Natural killer cell (primary cell): ENCODE data around the gene KCNA3. TPM values are rescaled to one million over a fixed set of nuclear protein-coding genes. Genes with fewer than 3 reads are reported as not detected.

ENCODE experiments used
- ATAC-seq, 3 donors: fragments of 150-1000 bp in 2 of 3; fragments of 200-7000 bp in 1 of 3; cut with Tn5 transposase; 1 replicate in 1 of 3; 2 replicates in 2 of 3; pipeline ENCODE4 v1.10.0; 2021; ENCODE audit warnings: mild to moderate bottlenecking in 2 of 3, moderate library complexity in 2 of 3
- DNase-seq, 2 donors: peaks; one replicate each; pipeline versions ENCODE4 v3.0.0 to v3.0.0-alpha.2; 2013 to 2021; ENCODE audit warnings: mixed read lengths in 1 of 2
- H3K27ac ChIP-seq: one replicate; pipeline ENCODE4 v1.5.1; 2013; ENCODE audit warnings: mild to moderate bottlenecking, low read length
- H3K27me3 ChIP-seq: one replicate; pipeline ENCODE4 v1.6.1; 2013; ENCODE audit warnings: low read length; ENCODE audit not compliant: control insufficient read depth, insufficient read depth
- H3K36me3 ChIP-seq: one replicate; pipeline ENCODE4 v1.6.1; 2013; ENCODE audit warnings: low read length; ENCODE audit not compliant: control insufficient read depth, insufficient read depth
- H3K4me1 ChIP-seq: one replicate; pipeline ENCODE4 v1.6.1; 2013; ENCODE audit warnings: low read length; ENCODE audit not compliant: control insufficient read depth, insufficient read depth
- H3K4me3 ChIP-seq: one replicate; pipeline ENCODE4 v1.5.1; 2013; ENCODE audit warnings: low read length
- H3K9me3 ChIP-seq: one replicate; pipeline ENCODE4 v1.6.1; 2013; ENCODE audit warnings: low read length; ENCODE audit not compliant: control insufficient read depth, insufficient read depth
- H3K27ac Mint-ChIP-seq, 2 donors: one replicate each; pipeline ENCODE4 v1.8.0; 2022; ENCODE audit warnings: mild to moderate bottlenecking in 2 of 2, mixed read lengths in 2 of 2, moderate library complexity in 1 of 2
- H3K27me3 Mint-ChIP-seq, 2 donors: one replicate each; pipeline ENCODE4 v1.8.0; 2022; ENCODE audit warnings: low read depth in 2 of 2, mixed read lengths in 2 of 2
- H3K36me3 Mint-ChIP-seq: one replicate; pipeline ENCODE4 v1.8.0; 2022; ENCODE audit warnings: mixed read lengths
- H3K4me1 Mint-ChIP-seq, 2 donors: one replicate each; pipeline ENCODE4 v1.8.0; 2022; ENCODE audit warnings: mixed read lengths in 2 of 2
- H3K4me3 Mint-ChIP-seq: one replicate; pipeline ENCODE4 v1.8.0; 2022; ENCODE audit warnings: mild to moderate bottlenecking, moderate library complexity, mixed read lengths
- H3K9me3 Mint-ChIP-seq, 2 donors: one replicate each; pipeline ENCODE4 v1.8.0; 2022; ENCODE audit warnings: mixed read lengths in 2 of 2
- CTCF ChIP-seq: fragments of 200-600 bp; IDR thresholded peaks from one replicate; pipeline ENCODE4 v1.8.0; 2022; ENCODE audit warnings: antibody characterized with exemption
- WGBS: methylation state at CpG from one replicate; pipeline ENCODE4 v1.1.7; 2013; ENCODE audit warnings: missing lambda C conversion rate; ENCODE audit not compliant: insufficient coverage; 5-methylcytosine and 5-hydroxymethylcytosine counted together
- intact Hi-C: fragments of 100-400 bp; cut with micrococcal nuclease; formaldehyde crosslinking; loops from one replicate; pipeline ENCODE4 v1.14.2; 2022
- total RNA-seq, 4 donors: library from RNA; stranded (reverse); fragments of 120-200 nt in 1 of 4; gene quantifications; one replicate each; pipeline versions ENCODE4 v1.2.3 to v1.2.4, GENCODE V29; 2013 to 2022

KCNA3 gene
- total RNA-seq, 3 donors from 2014 or later (not counting 1 experiment from before 2014, with no cell fraction given) = 19.7 to 36.2 (median 30.3) TPM

GRCh38 chr1:110718452-110718851 is 43.7 kb upstream of the KCNA3 start:
- Histone ChIP-seq H3K36me3 (no peaks in the 10 kb centered on the region), H3K27ac (no peak overlapping the region), H3K4me1 (no peaks in the 10 kb centered on the region), H3K9me3 (no peaks in the 10 kb centered on the region), H3K27me3 (no peaks in the 10 kb centered on the region), H3K4me3 (no peak overlapping the region)
- Mint-ChIP-seq H3K4me3 (no peak overlapping the region), H3K4me1 (no peaks in the 10 kb centered on the region), H3K9me3 (no peaks in the 10 kb centered on the region), H3K36me3 (no peaks in the 10 kb centered on the region), H3K27me3 (peaks cover 17 to 23% of the 10 kb centered on the region in 2 donors), H3K27ac (no peak overlapping the region)
- TF ChIP-seq CTCF = no peak
- intact Hi-C loops = no loop called here
- 67% methylated on average over 6 of the region's 6 CpGs for WGBS
- ATAC-seq (no peak), DNase-seq (no peak)

- Histone ChIP-seq H3K4me1 (no peaks in the 10 kb centered on the region), H3K4me3 (no peak overlapping the region), H3K27me3 (no peaks in the 10 kb centered on the region), H3K27ac (no peak overlapping the region), H3K36me3 (no peaks in the 10 kb centered on the region), H3K9me3 (no peaks in the 10 kb centered on the region)
- Mint-ChIP-seq H3K27ac (no peak overlapping the region), H3K4me3 (no peak overlapping the region), H3K27me3 (peaks cover 17 to 23% of the 10 kb centered on the region in 2 donors), H3K36me3 (no peaks in the 10 kb centered on the region), H3K9me3 (no peaks in the 10 kb centered on the region), H3K4me1 (peaks cover 4 to 9% of the 10 kb centered on the region in 2 donors)
- TF ChIP-seq CTCF = no peak
- ATAC-seq = no peak
- 75% methylated on average over 5 of the region's 6 CpGs for WGBS
- DNase-seq = no peak
- intact Hi-C loops = no loop called here
Measured at GRCh38 chr1:110717179-110717578, 42.4 kb upstream of the KCNA3 start.

GRCh38 chr1:110714374-110714995 is 39.7 kb upstream of the KCNA3 start:
- TF ChIP-seq CTCF = no peak
- Mint-ChIP-seq H3K27me3 (peaks cover 14 to 23% of the 10 kb centered on the region in 2 donors), H3K9me3 (no peaks in the 10 kb centered on the region), H3K27ac (no peak overlapping the region), H3K4me1 (peaks cover 15 to 19% of the 10 kb centered on the region in 2 donors), H3K4me3 (no peak overlapping the region), H3K36me3 (no peaks in the 10 kb centered on the region)
- ATAC-seq (no peak), DNase-seq (no peak)
- H3K4me3 ChIP-seq = no peak overlapping the region
- 64% methylated on average over 3 of the region's 3 CpGs for WGBS
- H3K4me1 ChIP-seq = no peaks in the 10 kb centered on the region
- H3K27ac ChIP-seq = no peak overlapping the region
- H3K9me3 ChIP-seq = no peaks in the 10 kb centered on the region
- intact Hi-C loops = no loop called here
- no peaks in the 10 kb centered on the region for H3K36me3 ChIP-seq
- no peaks in the 10 kb centered on the region for H3K27me3 ChIP-seq

DNA sequence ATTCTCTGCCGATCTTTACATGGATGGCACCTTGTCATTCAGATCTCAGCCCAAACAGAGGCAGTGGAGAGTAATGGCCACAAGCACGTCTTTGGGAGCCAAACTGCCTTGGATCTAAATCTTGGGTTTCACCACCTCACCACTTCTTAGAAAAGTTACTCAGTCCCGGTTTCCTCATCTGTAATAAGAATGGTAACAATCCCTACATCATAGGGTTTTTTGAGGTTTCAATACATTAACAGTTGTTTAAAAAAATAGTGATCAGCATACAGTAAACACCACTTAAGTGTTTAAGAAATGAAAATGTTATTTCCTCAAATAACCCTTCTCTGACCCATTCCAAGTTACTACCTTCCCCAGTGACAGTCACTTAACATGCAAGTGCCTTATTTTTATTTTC is 38.5 kb upstream of the KCNA3 start:
- H3K36me3 ChIP-seq = no peaks in the 10 kb centered on the region
- 79% methylated on average over 2 of the region's 3 CpGs for WGBS
- DNase-seq (no peak), ATAC-seq (no peak)
- intact Hi-C loops = no loop called here
- peaks cover 15 to 19% of the 10 kb centered on the region in 2 donors for H3K4me1 Mint-ChIP-seq
- H3K4me3 ChIP-seq = no peak overlapping the region
- H3K27me3 Mint-ChIP-seq = peaks cover 5 to 11% of the 10 kb centered on the region in 2 donors
- TF ChIP-seq CTCF = no peak
- no peaks in the 10 kb centered on the region for H3K27me3 ChIP-seq
- H3K4me1 ChIP-seq = no peaks in the 10 kb centered on the region
- no peak overlapping the region for H3K27ac Mint-ChIP-seq
- H3K9me3 Mint-ChIP-seq = no peaks in the 10 kb centered on the region
- no peak overlapping the region for H3K4me3 Mint-ChIP-seq
- H3K9me3 ChIP-seq = no peaks in the 10 kb centered on the region
- no peaks in the 10 kb centered on the region for H3K36me3 Mint-ChIP-seq
- no peak overlapping the region for H3K27ac ChIP-seq
